ENCODE data around the gene PTPRR.

PTPRR gene

GRCh38 chr12:70920251-70920851 is at the start of gene PTPRR:
Gene PTPRR, minus strand, starts transcription at chr12:70920738. Its CDS starts 348 bp downstream, at chr12:70920390.
- FAIRE-seq, result no peak

GRCh38 chr12:70966996-70967790 is 46.7 kb upstream of the PTPRR start:
- FAIRE-seq, result no peak

GRCh38 chr12:70966046-70966445 is 45.5 kb upstream of the PTPRR start:
- FAIRE-seq, result no peak

- no peak for FAIRE-seq
Measured at GRCh38 chr12:70964867-70965510, 44.5 kb upstream of the PTPRR start.

- no peak for FAIRE-seq
Measured at GRCh38 chr12:70963081-70963660, 42.6 kb upstream of the PTPRR start.

GRCh38 chr12:70962226-70962794 is 41.8 kb upstream of the PTPRR start:
- no peak for FAIRE-seq

GRCh38 chr12:70960484-70960883 is 39.9 kb upstream of the PTPRR start:
- FAIRE-seq, result no peak

GRCh38 chr12:70955415-70955814 is 34.9 kb upstream of the PTPRR start:
- no peak for FAIRE-seq

GRCh38 chr12:70950451-70950850 is 29.9 kb upstream of the PTPRR start:
- FAIRE-seq, result no peak

- no peak for FAIRE-seq
Measured at GRCh38 chr12:70948976-70949336, 28.4 kb upstream of the PTPRR start.

GRCh38 chr12:70948236-70948975 is 27.9 kb upstream of the PTPRR start:
- no peak for FAIRE-seq

GRCh38 chr12:70936203-70936813 is 15.8 kb upstream of the PTPRR start:
- no peak for FAIRE-seq

- no peak for FAIRE-seq
Measured at GRCh38 chr12:70933133-70933532, 12.6 kb upstream of the PTPRR start.

GRCh38 chr12:70929029-70929428 is 8.5 kb upstream of the PTPRR start:
- no peak for FAIRE-seq

- no peak for FAIRE-seq
Measured at GRCh38 chr12:70928071-70928470, 7.5 kb upstream of the PTPRR start.

- no peak for FAIRE-seq
Measured at GRCh38 chr12:70927356-70927755, 6.8 kb upstream of the PTPRR start.

- FAIRE-seq, result no peak
Measured at GRCh38 chr12:70925539-70925938, 5.0 kb upstream of the PTPRR start.

GRCh38 chr12:70920891-70921290 is 353 bp upstream of the PTPRR start:
- FAIRE-seq, result no peak

GRCh38 chr12:70919597-70920035 is 922 bp downstream of the PTPRR start:
- no peak for FAIRE-seq

GRCh38 chr12:70919176-70919575 is 1.4 kb downstream of the PTPRR start:
- FAIRE-seq, result no peak

GRCh38 chr12:70918321-70918720 is 2.2 kb downstream of the PTPRR start:
- FAIRE-seq, result no peak

GRCh38 chr12:70910666-70911065 is 9.9 kb downstream of the PTPRR start:
- no peak for FAIRE-seq
